GM19099 (cell line): ENCODE measurements around the gene EEF2KMT.

Experiments used
- POLR2A ChIP-seq: IDR thresholded peaks from 3 replicates; pipeline ENCODE4 v1.6.1; 2011; ENCODE audit warnings: low read depth; ENCODE audit not compliant: insufficient read length; ENCODE audit errors: extremely low read depth

Gene EEF2KMT

GRCh38 chr16:5065326-5065725, 32.3 kb downstream of the EEF2KMT start:
- TF ChIP-seq POLR2A, result no peak

- TF ChIP-seq POLR2A, result no peak
These were observed 32.7 kb downstream of the EEF2KMT start for GRCh38 chr16:5064915-5065314.

GRCh38 chr16:5062790-5063765, 34.5 kb downstream of the EEF2KMT start:
- TF ChIP-seq POLR2A, result no peak

GRCh38 chr16:5062051-5062450, 35.5 kb downstream of the EEF2KMT start:
- no peak for TF ChIP-seq POLR2A

- no peak for TF ChIP-seq POLR2A
These were observed 37.4 kb downstream of the EEF2KMT start for GRCh38 chr16:5060073-5060641.

- TF ChIP-seq POLR2A, result no peak
These were observed 38.1 kb downstream of the EEF2KMT start for GRCh38 chr16:5059386-5060072.

- no peak for TF ChIP-seq POLR2A
These were observed 39.1 kb downstream of the EEF2KMT start for GRCh38 chr16:5058476-5058875.

- no peak for TF ChIP-seq POLR2A
These were observed 41.2 kb downstream of the EEF2KMT start for GRCh38 chr16:5056352-5056751.

GRCh38 chr16:5054876-5055865, 42.4 kb downstream of the EEF2KMT start:
- TF ChIP-seq POLR2A, result no peak

- no peak for TF ChIP-seq POLR2A
These were observed 50.7 kb downstream of the EEF2KMT start for GRCh38 chr16:5046914-5047313.

GRCh38 chr16:5045499-5046115, 52.0 kb downstream of the EEF2KMT start:
- TF ChIP-seq POLR2A, result no peak

GRCh38 chr16:5044011-5044540, 53.5 kb downstream of the EEF2KMT start:
- no peak for TF ChIP-seq POLR2A

- no peak for TF ChIP-seq POLR2A
These were observed 54.9 kb downstream of the EEF2KMT start for GRCh38 chr16:5042574-5043171.
